GM19043 (cell line): ENCODE measurements around the gene TYMP.

Experiments
- ATAC-seq: cut with Tn5 transposase; IDR thresholded peaks from one replicate; pipeline ENCODE4 v1.9.1; 2021; ENCODE audit warnings: low read depth; ENCODE audit not compliant: unreplicated experiment

TYMP gene

DNA sequence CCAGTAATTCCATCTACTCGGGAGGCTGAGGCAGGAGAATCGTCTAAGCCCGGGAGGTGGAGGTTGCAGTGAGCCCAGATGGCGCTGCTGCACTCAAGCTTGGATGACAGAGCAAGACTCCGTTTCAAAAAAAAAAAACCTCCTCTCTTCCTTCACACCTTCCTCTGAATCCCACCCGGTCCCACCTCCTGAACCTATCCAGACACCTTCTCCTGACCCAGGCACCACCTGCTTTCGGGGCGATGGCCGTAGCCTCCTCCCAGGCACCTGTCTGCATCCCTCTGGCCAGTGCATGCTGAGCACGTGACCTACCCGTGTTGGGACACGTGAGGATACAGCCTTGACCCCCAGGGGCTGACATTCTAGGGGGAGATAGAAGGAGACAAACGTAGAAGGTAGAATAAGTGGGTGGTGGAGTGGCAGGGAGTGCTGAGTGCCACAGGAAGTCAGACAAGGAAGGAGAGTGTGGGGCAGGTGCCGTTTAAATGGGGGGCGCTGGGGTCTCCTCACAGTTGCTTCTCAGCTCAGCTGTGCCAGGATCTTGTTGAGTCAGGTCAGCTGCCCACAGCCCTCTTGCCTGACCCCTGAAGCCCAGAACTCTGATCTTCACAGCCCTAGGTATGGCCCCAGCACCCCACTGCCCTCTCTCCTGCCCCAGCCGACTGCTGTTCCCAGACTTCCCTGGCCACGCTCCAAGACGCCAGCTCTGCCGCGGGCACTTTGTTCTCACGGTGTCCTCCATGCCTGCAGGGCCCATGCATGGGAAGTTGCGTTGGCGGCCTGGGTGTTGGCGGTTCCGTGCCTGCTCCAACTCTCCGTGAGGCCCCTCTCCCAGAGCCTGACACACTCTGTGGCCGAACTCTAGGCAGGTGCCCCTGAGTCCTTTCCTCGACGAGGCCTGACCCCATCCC lies 44.3 kb downstream of the TYMP start:
- no peak for ATAC-seq

DNA sequence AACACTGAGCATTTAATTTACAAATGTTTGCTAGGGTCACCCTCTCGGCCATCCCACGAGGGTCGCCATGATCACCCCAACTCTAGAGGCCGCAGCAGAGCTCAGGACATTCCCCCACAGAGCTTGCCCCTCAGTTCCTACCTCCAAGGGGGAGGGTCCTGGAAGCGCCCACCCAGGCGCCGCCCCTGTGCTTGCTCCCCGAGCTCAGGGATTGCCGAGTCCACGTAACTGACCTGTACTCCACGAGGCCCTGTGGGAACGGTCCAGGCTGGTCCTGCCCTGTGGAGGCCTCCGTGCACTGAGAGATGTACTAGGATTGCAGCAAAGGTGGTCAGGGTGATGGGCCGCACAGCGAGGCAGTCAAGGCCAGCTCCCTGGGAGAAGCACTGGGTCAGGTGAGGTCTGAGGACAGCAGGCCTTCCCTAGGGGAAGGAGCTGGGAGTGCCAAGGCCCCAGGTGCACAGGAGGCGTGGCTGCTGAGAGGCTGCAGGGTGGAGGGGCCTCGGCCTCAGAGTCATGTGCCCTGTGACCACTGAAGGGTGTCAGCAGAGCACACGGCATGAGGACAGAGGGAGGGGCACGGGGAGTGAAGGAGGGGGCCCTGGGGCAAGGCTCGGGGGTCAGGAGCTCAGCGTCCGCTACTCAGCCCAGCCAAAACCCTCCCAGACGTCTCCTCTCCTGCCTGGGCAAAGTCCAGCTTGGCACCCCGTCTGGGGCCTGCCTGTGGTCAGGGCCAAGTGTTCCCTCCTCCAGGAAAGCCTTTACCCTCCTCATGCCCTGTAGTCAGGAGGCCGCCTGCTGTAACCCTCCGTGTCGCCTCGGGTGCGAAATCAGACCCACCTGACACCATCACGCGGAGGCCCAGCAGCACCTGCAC lies 45.6 kb downstream of the TYMP start:
- ATAC-seq, result no peak

DNA sequence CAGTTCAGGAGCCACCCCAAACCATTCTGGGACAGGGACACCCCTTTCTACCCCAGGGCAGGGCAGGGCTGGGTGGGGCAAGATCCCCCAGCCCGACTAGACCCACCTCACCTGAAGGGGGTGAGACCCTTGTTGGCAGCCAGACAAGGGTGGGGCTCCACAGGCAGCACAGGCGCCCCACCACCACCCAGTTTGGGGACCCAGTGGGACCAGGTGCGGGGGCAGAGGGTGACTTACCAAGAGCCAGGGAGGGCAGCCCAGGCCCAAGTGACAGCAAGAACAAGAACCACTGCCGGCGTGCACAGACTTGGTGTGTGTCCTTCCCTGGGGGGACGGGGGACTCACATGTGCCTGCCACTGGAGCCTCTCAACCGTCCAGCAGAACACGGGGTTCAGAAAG lies 46.3 kb downstream of the TYMP start:
- no peak for ATAC-seq

DNA sequence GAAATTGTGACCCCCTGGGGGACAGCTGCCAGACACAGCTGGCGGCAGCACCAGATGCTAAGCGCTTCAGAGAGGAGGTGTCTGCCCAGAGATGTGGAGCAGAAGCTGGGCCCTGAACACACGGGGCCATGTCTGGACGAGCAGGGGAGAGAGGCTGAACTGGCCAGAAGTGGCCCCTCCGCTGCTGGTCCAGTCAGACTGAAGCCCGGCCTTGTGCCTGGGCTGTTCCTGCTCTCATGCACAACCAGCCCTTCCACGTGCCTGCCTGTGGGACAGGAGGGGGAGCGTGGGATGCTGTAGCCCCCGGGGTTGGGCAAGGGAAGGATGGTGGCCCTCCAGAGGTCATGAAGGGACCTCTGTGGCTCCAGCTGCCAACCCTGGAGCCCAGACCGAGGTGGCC lies 46.7 kb downstream of the TYMP start:
- no peak for ATAC-seq

DNA sequence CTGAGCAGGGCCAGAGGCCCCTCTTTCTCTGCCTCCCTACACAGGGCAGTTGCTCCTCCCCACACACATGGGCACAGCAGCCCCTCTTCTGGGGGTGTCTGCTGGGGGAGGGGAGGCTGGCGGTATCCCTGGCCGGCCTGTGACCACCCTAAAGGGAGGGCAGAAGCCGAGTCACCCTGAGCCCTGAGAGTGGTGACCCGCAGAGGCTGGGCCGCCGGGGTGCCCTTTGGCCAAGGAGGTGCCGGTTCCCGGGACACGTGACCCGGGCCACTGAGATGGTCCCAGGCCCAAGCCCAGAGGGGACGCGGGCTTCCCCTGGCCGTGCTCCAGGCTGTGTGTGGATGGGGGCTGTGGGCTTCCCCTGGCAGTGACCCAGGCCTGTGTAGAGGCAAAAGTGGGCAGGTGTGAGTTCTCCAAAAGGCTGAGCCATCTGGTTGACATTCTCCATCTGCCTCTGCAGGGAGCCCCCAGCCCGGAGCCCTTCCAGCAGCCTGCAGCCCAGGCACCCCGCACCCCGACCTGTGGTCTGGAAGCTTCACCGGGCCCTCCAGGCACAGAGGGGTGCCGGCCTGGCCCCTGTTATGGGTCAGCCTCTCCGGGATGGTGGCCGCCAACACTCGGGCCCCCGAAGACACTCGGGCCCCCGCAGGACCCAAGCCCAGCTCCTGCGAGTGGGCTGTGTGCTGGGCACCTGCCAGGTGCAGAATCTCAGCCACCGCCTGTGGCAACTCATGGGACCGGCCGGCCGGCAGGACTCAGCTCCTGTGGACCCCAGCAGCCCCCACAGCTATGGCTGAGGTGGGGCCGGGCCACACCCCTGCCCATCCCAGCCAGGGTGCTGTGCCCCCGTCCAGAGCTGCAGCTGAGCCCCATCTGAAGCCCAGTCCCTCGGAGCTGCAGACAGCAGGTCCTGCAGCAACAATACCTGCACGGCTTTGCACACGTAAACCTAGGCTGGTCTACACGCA lies 47.4 kb downstream of the TYMP start:
- no peak for ATAC-seq

DNA sequence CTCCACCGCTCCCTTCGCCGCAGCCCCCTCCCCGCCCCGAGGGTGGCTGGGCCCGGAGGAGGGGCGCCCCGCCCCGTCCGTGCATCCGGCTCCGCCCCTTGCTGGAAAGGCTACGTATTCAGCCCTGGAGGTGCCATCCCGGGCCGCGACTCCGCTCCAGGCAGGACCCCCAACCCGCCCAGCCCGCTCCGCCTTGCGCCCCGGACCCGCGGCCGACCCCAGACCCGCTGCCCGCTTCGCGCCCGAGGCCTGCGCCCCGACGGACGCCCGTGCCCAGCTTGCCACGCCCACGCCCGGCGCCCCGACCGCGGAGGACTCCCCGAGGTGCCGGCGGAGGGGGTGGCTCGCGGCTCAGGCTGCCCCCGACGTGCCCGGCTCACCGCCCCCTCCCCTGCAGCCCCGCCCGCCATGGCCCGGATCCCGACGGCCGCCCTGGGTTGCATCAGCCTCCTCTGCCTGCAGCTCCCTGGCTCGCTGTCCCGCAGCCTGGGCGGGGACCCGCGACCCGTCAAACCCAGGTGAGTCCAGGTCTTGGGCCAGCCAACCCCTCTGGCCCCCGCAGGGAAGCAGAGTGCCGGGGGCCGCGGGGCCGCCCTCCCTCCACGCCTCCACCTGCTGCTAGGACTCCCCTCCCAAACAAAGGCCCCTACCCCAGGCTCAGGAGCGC lies 48.2 kb downstream of the TYMP start, which contains the start of gene ADM2:
Gene ADM2 (plus strand): TSS at position 104 of the 667 bp plus-strand sequence. CDS start 305 bp downstream, at position 409.
- ATAC-seq, result no peak

DNA sequence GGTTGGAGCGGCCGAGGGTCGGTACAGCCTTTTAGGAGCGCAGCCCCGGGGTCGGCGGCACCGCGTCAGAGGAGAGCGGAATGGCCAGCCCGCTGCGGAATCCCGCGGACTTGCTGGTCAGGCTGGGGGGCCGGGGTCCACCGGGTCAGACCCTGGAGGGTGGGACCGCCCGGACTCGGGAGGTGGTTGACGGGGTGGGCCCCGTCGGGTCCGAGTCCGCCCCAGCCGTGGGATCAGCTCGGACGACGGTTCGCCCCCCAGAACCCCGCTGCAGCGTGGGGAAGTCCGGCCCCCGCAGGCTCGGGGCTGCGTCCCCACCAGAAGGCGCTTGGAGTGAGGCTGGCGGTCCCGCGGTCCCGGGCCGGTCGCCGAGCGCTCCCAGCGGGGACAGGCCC lies 48.8 kb downstream of the TYMP start:
- ATAC-seq, result no peak

DNA sequence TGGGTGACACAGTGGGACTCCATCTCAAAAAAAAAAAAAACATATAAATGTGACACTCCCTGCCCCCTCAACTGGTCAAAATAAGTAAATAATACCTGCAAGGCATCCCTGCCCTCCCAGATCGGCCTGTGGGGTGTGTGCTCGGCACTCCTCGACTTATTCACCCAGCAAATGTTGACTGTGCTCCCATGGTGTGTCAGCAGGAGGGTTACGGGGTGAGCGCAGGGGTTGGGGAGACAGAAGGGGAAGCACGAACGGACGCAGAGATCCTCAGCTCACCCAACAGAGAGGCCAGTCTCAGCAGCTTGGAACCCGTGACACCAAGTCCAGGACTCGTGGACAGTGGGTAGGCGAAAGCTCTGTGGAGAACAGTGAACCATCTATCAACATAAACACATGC lies 50.1 kb downstream of the TYMP start:
- ATAC-seq, result no peak

DNA sequence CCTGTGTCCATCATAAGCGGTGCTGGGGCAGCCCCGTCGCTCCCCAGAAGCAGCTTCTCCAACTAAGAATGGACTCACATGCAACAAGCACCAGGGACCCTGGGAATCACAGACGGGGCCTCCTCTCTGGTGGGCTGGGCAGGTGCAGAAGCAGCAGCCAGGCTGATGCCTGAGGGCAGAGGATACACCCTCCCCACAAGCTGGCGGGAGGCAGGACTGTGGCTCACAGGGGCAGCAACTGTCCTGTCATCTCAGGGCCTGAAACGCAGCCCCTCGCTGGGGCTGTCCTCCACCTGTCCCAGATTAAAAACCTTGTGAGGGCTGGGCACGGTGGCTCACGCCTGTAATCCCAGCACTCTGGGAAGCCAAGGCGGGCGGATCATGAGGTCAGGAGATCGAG lies 51.9 kb downstream of the TYMP start:
- ATAC-seq, result no peak

DNA sequence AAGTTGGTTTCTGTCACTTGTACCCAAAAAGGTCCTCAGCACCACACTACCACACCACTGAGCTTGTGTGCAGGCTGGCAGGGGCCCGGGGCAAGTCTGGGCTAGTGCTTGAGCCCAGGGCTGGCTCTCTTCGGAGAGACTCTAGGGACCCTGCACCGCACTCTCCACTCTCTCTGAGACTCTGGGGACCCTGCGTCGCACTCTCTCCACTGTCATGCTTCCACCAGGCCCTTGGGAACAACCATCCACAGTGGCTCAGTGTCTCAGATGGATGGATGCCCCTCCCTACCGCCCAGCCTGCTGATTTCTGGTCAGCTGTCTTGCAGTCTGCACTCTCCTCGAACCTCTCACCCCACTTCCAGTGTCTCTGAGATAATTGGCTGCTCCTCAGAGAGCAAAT lies 52.9 kb downstream of the TYMP start:
- no peak for ATAC-seq
